Spleen (tissue), 7 donors: ENCODE data around the gene PLA2G2F.

Experiments
- CTCF ChIP-seq, 11 experiments: fragments of 200-600 bp in 7 of 11; fragments of 450-650 bp in 4 of 11; sonication (generic) in 4 of 11; IDR thresholded peaks in 8 of 11; conservative IDR thresholded peaks in 3 of 11; 1 replicate in 7 of 11; 2 replicates in 4 of 11; pipeline versions ENCODE4 v1.4.0 to v1.8.0; 2016 to 2021; ENCODE audit warnings: antibody characterized with exemption in 11 of 11, inconsistent platforms in 4 of 11, mild to moderate bottlenecking in 1 of 11
- POLR2A ChIP-seq, 3 donors: fragments of 450-650 bp; IDR thresholded peaks; one replicate each; pipeline ENCODE4 v1.5.1; 2017; ENCODE audit warnings: antibody characterized with exemption in 3 of 3, mild to moderate bottlenecking in 1 of 3
- donor health status: DM: no; HTN: no; CAD: no; lungs with moderate emphysema.
- donor health status: DM: no; HTN: no; CAD: no.
- donor health status: DM: no; HTN: no; CAD: no.

- no peak for TF ChIP-seq CTCF (IDR thresholded peaks at IDR 0.05 in 8 of 11, conservative IDR thresholded peaks at IDR 0.05 in 3 of 11)
- TF ChIP-seq POLR2A (IDR thresholded peaks at IDR 0.05): no peak
Observed at GRCh38 chr1:20166051-20166450, 26.9 kb downstream of the PLA2G2F start.
